Ishikawa (cell line): Measurements from ENCODE around the gene NT5DC4.

Source experiments
- CEBPB ChIP-seq: IDR thresholded peaks from 2 replicates; pipeline ENCODE4 v1.6.1; 2012
- EGR1 ChIP-seq: IDR thresholded peaks from 2 replicates; pipeline ENCODE4 v1.6.1; 2012
- USF1 ChIP-seq: IDR thresholded peaks from 2 replicates; pipeline ENCODE4 v1.6.1; 2012

GRCh38 chr2:112762276-112762675, 41.5 kb downstream of the NT5DC4 start:
- TF ChIP-seq CEBPB (no peak), USF1 (no peak), EGR1 (no peak)
